Mucosa of descending colon (tissue), 3 donors: ENCODE measurements around the gene PP2D1. TPM values are rescaled to one million over a fixed set of nuclear protein-coding genes. Genes with fewer than 3 reads are reported as not detected.
"Not testable (repeated sequence)": the region's sequence is repeated elsewhere in the genome, so short reads cannot be mapped to it uniquely, and the experiment has no call there.

ENCODE experiments used
- ATAC-seq: fragments of 200-7000 bp; cut with Tn5 transposase; one replicate; pipeline ENCODE4 v1.9.1; 2020; ENCODE audit warnings: mild to moderate bottlenecking, moderate library complexity
- DNase-seq, 3 donors: peaks; one replicate each; pipeline ENCODE4 v3.0.0-alpha.2; 2020
- H3K36me3 ChIP-seq: fragments of 200-600 bp; one replicate; pipeline ENCODE4 v1.8.0; 2021; ENCODE audit warnings: low read depth, mild to moderate bottlenecking
- H3K4me1 ChIP-seq: fragments of 200-600 bp; one replicate; pipeline ENCODE4 v1.8.0; 2021; ENCODE audit warnings: low read depth, mild to moderate bottlenecking
- H3K4me3 ChIP-seq: fragments of 200-600 bp; one replicate; pipeline ENCODE4 v1.8.0; 2021; ENCODE audit warnings: mild to moderate bottlenecking
- H3K9me3 ChIP-seq: fragments of 200-600 bp; one replicate; pipeline ENCODE4 v1.8.0; 2021; ENCODE audit warnings: mild to moderate bottlenecking
- intact Hi-C, 2 donors: fragments of 100-400 bp; cut with DNase I in 1 of 2; cut with micrococcal nuclease in 1 of 2; formaldehyde crosslinking; loops; one replicate each; pipeline versions ENCODE4 v1.11.0 to v1.11.1; 2022; cut with DNase I, micrococcal nuclease
- total RNA-seq, 3 donors: library from RNA; stranded (reverse); fragmentation: NEBNext Ultra II Directional in 2 of 3; extraction: Animal tissue kit (Norgen Biotek cat#: 25700) in 2 of 3; gene quantifications; one replicate each; pipeline versions ENCODE4 v1.2.1 to v1.2.4, GENCODE V29; 2021 to 2023
- TF ChIP-seq, protein P1 (sequence below): fragments of 200-600 bp; IDR thresholded peaks from one replicate; pipeline ENCODE4 v1.8.0; 2022; ENCODE audit warnings: antibody characterized with exemption, mild to moderate bottlenecking
- donor health status: DM: no; HTN: no; CAD: no; lungs with moderate emphysema.
- donor health status: DM: no; HTN: no; CAD: no.
- donor health status: DM: no; HTN: yes; CAD: no.

PP2D1 gene
- total RNA-seq, 3 donors from 2014 or later: not detected

DNA sequence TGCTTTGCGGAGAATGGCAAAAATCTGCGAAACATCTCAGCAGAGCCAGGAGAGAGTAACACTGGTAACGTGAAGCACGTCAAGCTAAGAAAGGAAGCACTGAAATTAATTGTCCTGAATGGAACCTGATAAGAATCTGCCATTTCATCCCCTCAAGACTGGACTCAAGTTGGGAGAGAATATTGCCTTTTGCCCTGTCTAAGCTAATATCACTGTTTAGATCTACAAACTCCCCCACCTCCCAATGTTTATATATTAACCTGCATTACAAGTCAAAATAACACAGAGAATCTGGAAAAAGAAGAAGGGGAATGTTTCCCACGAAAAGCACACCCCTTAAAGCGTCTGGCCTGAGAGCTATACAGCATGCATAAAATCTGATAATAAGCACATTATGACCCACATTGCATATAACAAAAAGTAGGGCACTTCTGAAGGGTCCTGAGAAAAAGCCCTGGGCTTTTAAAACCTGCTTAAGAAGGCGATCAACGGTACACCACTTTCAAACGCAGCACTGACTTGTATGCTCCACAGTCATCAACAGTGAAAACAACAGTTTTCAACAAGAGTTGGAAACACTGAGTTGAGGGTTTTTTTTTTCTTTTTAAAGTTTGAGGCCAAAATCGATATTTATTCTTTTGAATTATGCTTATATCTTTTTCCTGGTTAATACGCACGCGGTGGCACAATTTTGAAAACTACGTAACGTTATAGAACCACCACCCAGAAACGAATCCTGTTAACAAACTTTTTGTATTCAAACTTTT is 26.8 kb upstream of the PP2D1 start:
- no peak for DNase-seq
- ATAC-seq: no peak
- H3K4me3 ChIP-seq: no peak overlapping the region
- no peaks in the 10 kb centered on the region for H3K9me3 ChIP-seq
- TF ChIP-seq, protein P1, sequence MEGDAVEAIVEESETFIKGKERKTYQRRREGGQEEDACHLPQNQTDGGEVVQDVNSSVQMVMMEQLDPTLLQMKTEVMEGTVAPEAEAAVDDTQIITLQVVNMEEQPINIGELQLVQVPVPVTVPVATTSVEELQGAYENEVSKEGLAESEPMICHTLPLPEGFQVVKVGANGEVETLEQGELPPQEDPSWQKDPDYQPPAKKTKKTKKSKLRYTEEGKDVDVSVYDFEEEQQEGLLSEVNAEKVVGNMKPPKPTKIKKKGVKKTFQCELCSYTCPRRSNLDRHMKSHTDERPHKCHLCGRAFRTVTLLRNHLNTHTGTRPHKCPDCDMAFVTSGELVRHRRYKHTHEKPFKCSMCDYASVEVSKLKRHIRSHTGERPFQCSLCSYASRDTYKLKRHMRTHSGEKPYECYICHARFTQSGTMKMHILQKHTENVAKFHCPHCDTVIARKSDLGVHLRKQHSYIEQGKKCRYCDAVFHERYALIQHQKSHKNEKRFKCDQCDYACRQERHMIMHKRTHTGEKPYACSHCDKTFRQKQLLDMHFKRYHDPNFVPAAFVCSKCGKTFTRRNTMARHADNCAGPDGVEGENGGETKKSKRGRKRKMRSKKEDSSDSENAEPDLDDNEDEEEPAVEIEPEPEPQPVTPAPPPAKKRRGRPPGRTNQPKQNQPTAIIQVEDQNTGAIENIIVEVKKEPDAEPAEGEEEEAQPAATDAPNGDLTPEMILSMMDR: no peak
- H3K36me3 ChIP-seq: no peaks in the 10 kb centered on the region
- intact Hi-C loops: no loop called here
- peaks cover 25% of the 10 kb centered on the region for H3K4me1 ChIP-seq

DNA sequence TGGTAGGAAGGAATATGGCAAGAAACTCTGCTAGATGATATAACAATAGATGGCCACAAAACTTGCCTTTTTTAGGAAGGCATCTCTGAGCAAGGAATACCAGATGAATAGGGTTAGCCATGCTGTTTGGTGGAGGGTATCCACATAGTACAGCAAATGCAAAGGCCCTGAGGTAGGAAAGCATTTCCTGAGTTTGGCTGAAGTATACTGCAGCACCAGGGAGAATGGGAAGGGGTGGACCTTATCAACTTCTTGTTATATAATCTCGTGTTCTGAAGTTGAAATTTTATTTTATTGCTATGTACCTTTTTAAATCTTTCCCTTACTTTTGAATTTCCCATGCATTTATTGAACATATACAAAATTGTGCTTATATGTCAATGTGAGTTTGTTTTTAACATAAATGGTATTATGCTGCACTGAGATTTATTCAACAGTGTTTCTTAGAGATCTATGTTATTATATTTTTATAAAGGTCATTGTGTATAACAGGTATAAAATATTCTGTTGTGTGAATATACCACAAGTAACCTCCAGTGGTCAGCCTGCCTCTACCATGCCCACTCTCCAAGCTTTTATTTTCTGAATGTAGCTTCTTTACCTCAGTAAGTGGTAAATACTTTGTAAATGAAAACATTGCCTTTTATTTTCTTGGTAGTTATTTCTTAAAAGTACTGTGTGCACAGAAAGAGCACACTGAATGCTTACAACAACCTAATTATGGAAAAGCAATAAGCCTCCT is 25.4 kb upstream of the PP2D1 start:
- intact Hi-C loops: no loop called here
- DNase-seq (no peak), ATAC-seq (no peak)
- TF ChIP-seq, protein P1: no peak
- Histone ChIP-seq H3K4me1 (peaks cover 11% of the 10 kb centered on the region), H3K36me3 (no peaks in the 10 kb centered on the region), H3K4me3 (no peak overlapping the region), H3K9me3 (no peaks in the 10 kb centered on the region)

DNA sequence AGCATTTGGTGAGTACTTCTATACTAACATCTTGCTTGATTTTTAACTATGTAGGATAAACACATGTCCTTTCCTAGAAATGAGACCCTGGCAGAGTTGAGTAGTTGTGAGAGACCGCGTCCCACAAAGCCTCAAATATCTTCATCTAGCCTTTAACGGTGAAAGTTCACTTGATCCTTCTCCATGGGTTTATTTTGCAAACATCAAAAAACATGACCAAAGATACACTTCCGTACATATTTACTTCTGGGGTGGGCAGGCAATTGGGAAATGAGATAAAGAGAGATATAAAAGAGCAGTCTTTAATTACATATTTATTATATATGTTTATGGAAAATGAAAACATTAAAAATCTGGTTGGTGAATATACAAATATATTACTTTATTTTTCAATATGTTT is 23.0 kb upstream of the PP2D1 start:
- intact Hi-C loops: no loop called here
- no peak for ATAC-seq
- no peak overlapping the region for H3K4me3 ChIP-seq
- H3K36me3 ChIP-seq: no peaks in the 10 kb centered on the region
- TF ChIP-seq, protein P1: no peak
- peaks cover 5% of the 10 kb centered on the region for H3K4me1 ChIP-seq
- DNase-seq: no peak
- H3K9me3 ChIP-seq: no peaks in the 10 kb centered on the region

DNA sequence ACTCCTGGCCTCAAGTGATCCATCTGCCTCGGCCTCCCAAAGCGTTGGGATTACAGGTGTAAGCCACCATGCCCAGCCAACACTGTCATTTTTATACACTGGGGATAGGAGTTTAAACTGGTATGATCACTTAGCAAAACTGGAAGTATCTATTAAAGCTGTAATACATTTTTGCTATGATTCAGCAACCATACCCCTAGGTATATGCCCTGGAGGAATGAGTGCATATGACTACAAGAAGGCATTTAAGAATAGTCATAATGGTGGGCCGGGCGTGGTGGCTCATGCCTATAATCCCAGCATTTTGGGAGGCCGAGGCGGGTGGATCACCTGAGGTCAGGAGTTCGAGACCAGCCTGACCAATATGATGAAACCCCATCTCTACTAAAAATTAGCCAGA is 19.9 kb upstream of the PP2D1 start:
- DNase-seq, H3K4me1 ChIP-seq, ATAC-seq, H3K9me3 ChIP-seq, intact Hi-C loops, H3K4me3 ChIP-seq, H3K36me3 ChIP-seq: not testable (repeated sequence)

DNA sequence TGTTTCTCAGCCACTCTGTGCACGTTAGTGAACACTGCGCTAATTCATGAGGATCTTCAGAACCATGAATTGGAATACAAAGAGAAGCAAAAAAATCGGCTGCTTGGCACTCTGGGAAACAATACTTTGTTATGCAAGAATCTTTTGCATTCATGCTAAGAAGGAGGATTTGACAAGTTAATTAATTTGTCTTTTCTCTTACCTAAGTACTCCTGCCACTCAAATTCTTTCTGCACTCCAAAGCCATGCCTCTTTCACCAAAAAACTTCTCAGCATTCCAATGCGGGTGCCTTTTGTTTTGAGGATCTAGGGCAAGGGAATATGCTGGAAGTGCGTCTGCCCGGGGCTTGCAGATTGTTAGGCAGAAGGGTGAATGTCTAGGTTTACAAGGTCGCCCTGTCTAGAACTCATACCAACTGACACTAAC is 16.9 kb upstream of the PP2D1 start:
- TF ChIP-seq, protein P1: no peak
- ATAC-seq (no peak), DNase-seq (no peak)
- Histone ChIP-seq H3K4me3 (no peak overlapping the region), H3K4me1 (no peaks in the 10 kb centered on the region), H3K36me3 (no peaks in the 10 kb centered on the region), H3K9me3 (no peaks in the 10 kb centered on the region)
- intact Hi-C loops: no loop called here

DNA sequence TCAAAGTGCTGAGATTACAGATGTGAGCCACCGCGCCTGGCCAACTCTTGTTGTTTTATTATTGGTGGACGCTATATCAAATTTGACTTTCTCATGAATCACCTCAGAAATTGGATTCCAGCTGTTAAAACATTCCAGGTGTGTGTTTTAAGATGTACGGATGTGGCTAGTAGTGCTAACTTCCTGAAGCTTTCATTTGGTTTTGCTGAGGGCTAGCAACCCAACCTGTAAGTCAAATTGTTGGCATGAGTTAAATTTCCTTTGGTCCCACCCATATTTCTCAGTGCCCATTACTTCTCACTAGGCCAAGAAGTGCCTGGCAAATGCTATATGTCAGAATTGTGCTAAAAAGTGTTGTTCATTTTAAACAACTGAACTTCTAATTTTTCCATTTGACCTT is 15.1 kb upstream of the PP2D1 start:
- DNase-seq (no peak), ATAC-seq (no peak)
- TF ChIP-seq, protein P1: no peak
- no peaks in the 10 kb centered on the region for H3K36me3 ChIP-seq
- intact Hi-C loops: no loop called here
- no peak overlapping the region for H3K4me3 ChIP-seq
- no peaks in the 10 kb centered on the region for H3K9me3 ChIP-seq
- H3K4me1 ChIP-seq: peaks cover 8% of the 10 kb centered on the region
